ENCODE results near the gene GLIPR1L1. TPM values are rescaled to one million over a fixed set of nuclear protein-coding genes. Genes with fewer than 3 reads are reported as not detected.

Gene GLIPR1L1, protein sequence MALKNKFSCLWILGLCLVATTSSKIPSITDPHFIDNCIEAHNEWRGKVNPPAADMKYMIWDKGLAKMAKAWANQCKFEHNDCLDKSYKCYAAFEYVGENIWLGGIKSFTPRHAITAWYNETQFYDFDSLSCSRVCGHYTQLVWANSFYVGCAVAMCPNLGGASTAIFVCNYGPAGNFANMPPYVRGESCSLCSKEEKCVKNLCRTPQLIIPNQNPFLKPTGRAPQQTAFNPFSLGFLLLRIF
- not detected for total RNA-seq
- not detected for polyA plus RNA-seq

DNA sequence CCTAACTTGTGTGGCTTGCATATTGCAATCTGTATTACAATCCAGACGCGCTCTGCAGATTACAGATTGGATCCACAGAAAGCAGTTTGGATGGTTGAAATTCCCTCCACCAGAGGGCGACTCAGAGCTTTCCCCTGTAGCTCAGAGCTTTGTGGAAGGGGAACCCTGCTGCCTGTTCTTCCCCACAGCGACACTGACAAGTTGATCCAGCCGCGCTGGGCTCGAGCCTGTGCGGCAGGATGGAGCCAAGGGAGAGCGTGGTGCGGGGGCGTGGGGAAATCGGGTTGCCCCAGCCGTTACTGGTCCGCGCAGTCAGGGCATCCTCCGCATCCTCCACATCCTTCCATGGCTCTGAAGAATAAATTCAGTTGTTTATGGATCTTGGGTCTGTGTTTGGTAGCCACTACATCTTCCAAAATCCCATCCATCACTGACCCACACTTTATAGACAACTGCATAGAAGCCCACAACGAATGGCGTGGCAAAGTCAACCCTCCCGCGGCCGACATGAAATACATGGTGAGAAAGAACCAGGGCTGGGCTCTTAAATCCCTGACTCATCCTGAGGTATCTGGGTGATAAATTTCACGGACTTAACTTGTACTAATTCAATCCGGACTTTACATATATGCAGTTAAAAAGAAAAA is at the start of gene GLIPR1L1:
Gene GLIPR1L1, plus strand, starts transcription at position 287 of the 647 bp plus-strand sequence. Its CDS starts 59 bp downstream, at position 346.
- Mint-ChIP-seq H3K36me3 (no peaks in the 10 kb centered on the region), H3K4me1 (peaks cover 11 to 23% (median 23%) of the 10 kb centered on the region in 3 donors), H3K9me3 (peaks cover 0 to 2% (median 0%) of the 10 kb centered on the region in 5 donors), H3K27me3 (peaks cover 12 to 14% of the 10 kb centered on the region in 2 donors), H3K27ac (peak within 1 kb of the TSS in 2 of 8 donors; percentile 20 to 38), H3K4me3 (peak within 1 kb of the TSS; percentile 68 to 83 (median 75))
- peaks cover 4% of the 10 kb centered on the region for H3K27me3 ChIP-seq (ENCODE audit: insufficient read depth, low read length, poor library complexity, severe bottlenecking)
- peak within 1 kb of the TSS; percentile 35 for H3K4me3 ChIP-seq (ENCODE audit: low read length)
- ChIA-PET CTCF (interaction anchor here (0.9 to 2.5 kb wide), 15 partner anchors 9 to 703 kb away, joined by 3 to 9 read pairs (median 4); partner anchors contain the start of genes GLIPR1L2 and KRR1), POLR2A (interaction anchor here (0.6 to 1.0 kb wide), 2 partner anchors 17 to 170 kb away, joined by 3 read pairs; no protein-coding TSS in a partner anchor)
- H3K27ac ChIP-seq (ENCODE audit: low read depth, low read length), result no peak within 1 kb of the TSS
- peak; percentile 69 to 83 (median 70) for DNase-seq
- H3K4me1 ChIP-seq (ENCODE audit: insufficient read depth, low read length), result peaks cover 13% of the 10 kb centered on the region
- no peaks in the 10 kb centered on the region for H3K36me3 ChIP-seq (ENCODE audit: insufficient read depth, low read length)
- no peaks in the 10 kb centered on the region for H3K9me3 ChIP-seq (ENCODE audit: low read length)

DNA sequence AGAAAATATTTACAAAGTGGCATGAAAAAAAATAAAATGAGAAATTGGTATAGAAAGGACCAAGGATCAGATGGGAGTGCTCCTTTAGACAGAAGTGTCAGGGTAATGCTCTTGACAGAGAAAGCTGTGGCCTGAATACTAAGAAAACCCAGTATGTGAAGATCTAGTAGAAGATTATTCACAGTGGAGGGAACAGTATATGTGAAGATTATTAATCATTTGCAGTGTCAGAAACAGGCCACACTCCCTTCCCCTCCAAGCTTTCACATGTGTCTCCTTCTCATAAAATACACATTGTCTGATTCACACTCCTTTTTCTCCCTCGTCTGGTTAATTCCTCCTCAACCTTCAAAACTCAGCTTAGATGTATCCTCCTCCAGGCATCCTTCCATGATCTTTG is 45.6 kb upstream of the GLIPR1L1 start:
- Mint-ChIP-seq H3K4me3 (no peak overlapping the region), H3K27ac (peak overlapping the region in 1 of 8 donors; percentile 1), H3K27me3 (no peaks in the 10 kb centered on the region), H3K36me3 (no peaks in the 10 kb centered on the region), H3K9me3 (no peaks in the 10 kb centered on the region), H3K4me1 (no peaks in the 10 kb centered on the region)
- H3K9me3 ChIP-seq (ENCODE audit: low read length), result no peaks in the 10 kb centered on the region
- POLR2A ChIA-PET, result interaction anchor here (0.5 kb wide), 1 partner anchor 744 kb away, joined by 4 read pairs; no protein-coding TSS in a partner anchor
- H3K27ac ChIP-seq (ENCODE audit: low read depth, low read length), result no peak overlapping the region
- no peaks in the 10 kb centered on the region for H3K4me1 ChIP-seq (ENCODE audit: insufficient read depth, low read length)
- CTCF ChIA-PET, result no interaction called here
- no peak for DNase-seq
- H3K36me3 ChIP-seq (ENCODE audit: insufficient read depth, low read length), result no peaks in the 10 kb centered on the region
- no peak overlapping the region for H3K4me3 ChIP-seq (ENCODE audit: low read length)
- H3K27me3 ChIP-seq (ENCODE audit: insufficient read depth, low read length, poor library complexity, severe bottlenecking), result no peaks in the 10 kb centered on the region

DNA sequence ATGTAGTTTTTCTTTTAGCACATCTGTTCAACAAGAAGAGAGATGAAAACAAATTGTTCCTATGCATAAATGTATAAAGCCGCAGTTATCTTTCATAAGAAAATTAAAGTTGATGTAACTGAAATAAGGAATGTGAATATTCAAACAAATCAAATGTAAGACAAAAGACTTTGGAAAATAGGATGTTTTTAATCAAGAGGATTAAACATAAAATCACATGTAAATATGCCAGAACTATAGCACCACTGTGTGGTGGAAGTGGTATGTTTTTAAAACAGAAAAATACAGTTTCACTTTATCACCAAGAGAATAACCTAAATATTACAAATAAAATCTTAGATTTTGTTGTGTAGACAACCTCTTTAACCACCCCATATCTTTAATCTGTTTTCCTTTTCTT is 44.7 kb upstream of the GLIPR1L1 start:
- CTCF ChIA-PET, result no interaction called here
- H3K9me3 Mint-ChIP-seq, result no peaks in the 10 kb centered on the region

DNA sequence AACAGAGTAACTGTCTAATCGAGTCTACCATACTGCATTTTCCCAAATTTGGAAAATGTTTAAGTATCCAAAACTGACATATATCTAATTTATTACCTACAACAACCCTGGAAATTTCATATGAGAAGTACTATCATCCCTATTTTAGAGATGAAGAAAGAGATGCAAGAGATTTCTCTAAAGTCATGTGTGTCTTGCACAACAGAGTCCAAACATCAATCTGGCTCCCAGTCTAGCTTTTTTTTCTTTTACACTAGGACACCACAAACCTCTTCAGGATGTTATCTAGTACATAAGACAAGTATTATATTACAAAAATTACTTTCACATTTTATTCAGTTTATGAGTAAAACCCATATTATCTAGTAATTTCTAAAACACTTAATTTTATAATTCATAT is 43.5 kb upstream of the GLIPR1L1 start:
- Histone ChIP-seq H3K4me1 (ENCODE audit: insufficient read depth, low read length) (no peaks in the 10 kb centered on the region), H3K4me3 (ENCODE audit: low read length) (no peak overlapping the region), H3K9me3 (ENCODE audit: low read length) (no peaks in the 10 kb centered on the region), H3K27ac (ENCODE audit: low read depth, low read length) (no peak overlapping the region), H3K36me3 (ENCODE audit: insufficient read depth, low read length) (no peaks in the 10 kb centered on the region), H3K27me3 (ENCODE audit: insufficient read depth, low read length, poor library complexity, severe bottlenecking) (no peaks in the 10 kb centered on the region)
- CTCF ChIA-PET, result no interaction called here
- no peaks in the 10 kb centered on the region for H3K36me3 Mint-ChIP-seq
- DNase-seq, result no peak
- POLR2A ChIA-PET, result no interaction called here
- no peak overlapping the region for H3K27ac Mint-ChIP-seq
- no peak overlapping the region for H3K4me3 Mint-ChIP-seq
- H3K27me3 Mint-ChIP-seq, result no peaks in the 10 kb centered on the region
- no peaks in the 10 kb centered on the region for H3K4me1 Mint-ChIP-seq
- H3K9me3 Mint-ChIP-seq, result no peaks in the 10 kb centered on the region

More for the DNA sequence above, 44.7 kb upstream of the GLIPR1L1 start:
- no peaks in the 10 kb centered on the region for H3K4me1 ChIP-seq (ENCODE audit: insufficient read depth, low read length)
- Mint-ChIP-seq H3K4me3 (no peak overlapping the region), H3K27ac (no peak overlapping the region), H3K36me3 (no peaks in the 10 kb centered on the region), H3K27me3 (no peaks in the 10 kb centered on the region), H3K4me1 (no peaks in the 10 kb centered on the region)
- POLR2A ChIA-PET, result no interaction called here
- H3K9me3 ChIP-seq (ENCODE audit: low read length), result no peaks in the 10 kb centered on the region
- H3K4me3 ChIP-seq (ENCODE audit: low read length), result no peak overlapping the region
- DNase-seq, result no peak
- H3K36me3 ChIP-seq (ENCODE audit: insufficient read depth, low read length), result no peaks in the 10 kb centered on the region
- no peak overlapping the region for H3K27ac ChIP-seq (ENCODE audit: low read depth, low read length)
- H3K27me3 ChIP-seq (ENCODE audit: insufficient read depth, low read length, poor library complexity, severe bottlenecking), result no peaks in the 10 kb centered on the region

DNA sequence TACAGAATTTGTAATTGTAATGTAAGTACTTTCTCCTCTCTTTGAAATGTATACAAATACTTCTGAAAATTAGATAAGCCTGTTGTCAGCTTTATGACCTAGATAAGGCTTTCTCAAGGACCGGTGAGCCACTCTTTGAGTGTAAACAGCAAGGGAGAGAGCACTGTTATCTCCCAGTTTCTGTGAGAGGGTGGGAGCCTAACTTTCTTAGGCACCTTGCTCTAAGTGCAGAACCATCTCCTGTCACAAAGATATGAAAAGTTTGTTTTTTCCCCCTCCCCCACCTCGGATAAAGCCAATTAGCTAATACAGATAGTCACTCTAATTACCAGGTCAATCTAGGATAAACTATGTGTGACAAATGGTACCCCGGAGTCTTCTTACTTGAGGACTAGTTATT is 40.1 kb upstream of the GLIPR1L1 start:
- Mint-ChIP-seq H3K36me3 (no peaks in the 10 kb centered on the region), H3K27ac (no peak overlapping the region), H3K4me3 (no peak overlapping the region), H3K9me3 (no peaks in the 10 kb centered on the region), H3K27me3 (peaks cover 0 to 3% of the 10 kb centered on the region in 2 donors), H3K4me1 (no peaks in the 10 kb centered on the region)
- ChIA-PET POLR2A (no interaction called here), CTCF (no interaction called here)
- Histone ChIP-seq H3K4me1 (ENCODE audit: insufficient read depth, low read length) (no peaks in the 10 kb centered on the region), H3K4me3 (ENCODE audit: low read length) (no peak overlapping the region), H3K36me3 (ENCODE audit: insufficient read depth, low read length) (no peaks in the 10 kb centered on the region), H3K9me3 (ENCODE audit: low read length) (no peaks in the 10 kb centered on the region), H3K27ac (ENCODE audit: low read depth, low read length) (no peak overlapping the region), H3K27me3 (ENCODE audit: insufficient read depth, low read length, poor library complexity, severe bottlenecking) (no peaks in the 10 kb centered on the region)
- no peak for DNase-seq

DNA sequence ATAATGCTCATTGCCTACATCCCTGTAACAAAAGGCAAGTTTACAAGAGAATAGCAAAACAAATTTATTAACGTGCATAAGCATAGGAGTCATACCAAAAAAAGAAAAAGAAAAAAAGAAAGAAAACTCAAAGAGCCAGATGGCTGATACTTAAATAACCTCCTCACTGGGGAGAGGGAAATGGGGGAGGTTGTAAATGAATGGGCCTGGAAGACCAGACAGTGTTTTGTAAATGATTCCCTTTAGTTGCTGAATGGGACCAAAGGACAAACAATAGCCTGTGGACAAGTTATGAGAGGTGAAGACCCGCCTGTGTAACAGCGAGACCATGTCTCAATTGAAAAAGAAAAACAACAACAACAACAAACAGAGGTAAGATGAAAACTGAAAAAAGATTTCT is 39.7 kb upstream of the GLIPR1L1 start:
- peaks cover 0 to 3% of the 10 kb centered on the region in 2 donors for H3K27me3 Mint-ChIP-seq
- CTCF ChIA-PET, result no interaction called here
- H3K36me3 Mint-ChIP-seq, result no peaks in the 10 kb centered on the region

DNA sequence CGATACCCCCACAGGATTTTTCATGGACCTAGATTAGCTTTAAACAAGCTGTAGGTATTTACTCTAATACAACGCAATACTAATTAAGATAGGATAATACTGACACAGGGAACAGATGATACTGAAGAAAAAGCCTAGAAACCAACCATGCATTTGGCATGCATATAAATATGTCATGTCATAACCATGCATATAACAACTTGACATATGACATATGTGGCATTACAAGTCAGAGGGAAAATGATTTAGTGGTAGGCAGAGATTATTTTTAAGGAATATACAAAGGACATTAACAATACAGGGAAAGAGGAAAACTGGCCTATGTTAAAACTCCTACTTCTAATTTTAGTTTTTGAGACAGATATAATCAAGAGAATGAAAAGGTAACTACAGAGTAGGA is 32.2 kb upstream of the GLIPR1L1 start:
- no peak overlapping the region for H3K4me3 Mint-ChIP-seq
- peaks cover 0 to 5% (median 0%) of the 10 kb centered on the region in 3 donors for H3K36me3 Mint-ChIP-seq
- Histone ChIP-seq H3K9me3 (ENCODE audit: low read length) (no peaks in the 10 kb centered on the region), H3K4me3 (ENCODE audit: low read length) (no peak overlapping the region), H3K27me3 (ENCODE audit: insufficient read depth, low read length, poor library complexity, severe bottlenecking) (no peaks in the 10 kb centered on the region), H3K36me3 (ENCODE audit: insufficient read depth, low read length) (no peaks in the 10 kb centered on the region), H3K4me1 (ENCODE audit: insufficient read depth, low read length) (no peaks in the 10 kb centered on the region), H3K27ac (ENCODE audit: low read depth, low read length) (no peak overlapping the region)
- CTCF ChIA-PET, result no interaction called here
- DNase-seq, result no peak
- H3K27ac Mint-ChIP-seq, result no peak overlapping the region
- POLR2A ChIA-PET, result no interaction called here
- H3K9me3 Mint-ChIP-seq, result no peaks in the 10 kb centered on the region
- H3K27me3 Mint-ChIP-seq, result peaks cover 0 to 3% of the 10 kb centered on the region in 2 donors
- H3K4me1 Mint-ChIP-seq, result no peaks in the 10 kb centered on the region

More for the DNA sequence above, 39.7 kb upstream of the GLIPR1L1 start:
- DNase-seq, result no peak
- no peaks in the 10 kb centered on the region for H3K4me1 Mint-ChIP-seq
- no peak overlapping the region for H3K4me3 Mint-ChIP-seq
- Histone ChIP-seq H3K4me1 (ENCODE audit: insufficient read depth, low read length) (no peaks in the 10 kb centered on the region), H3K27ac (ENCODE audit: low read depth, low read length) (no peak overlapping the region), H3K36me3 (ENCODE audit: insufficient read depth, low read length) (no peaks in the 10 kb centered on the region), H3K9me3 (ENCODE audit: low read length) (no peaks in the 10 kb centered on the region), H3K4me3 (ENCODE audit: low read length) (no peak overlapping the region), H3K27me3 (ENCODE audit: insufficient read depth, low read length, poor library complexity, severe bottlenecking) (no peaks in the 10 kb centered on the region)
- no peaks in the 10 kb centered on the region for H3K9me3 Mint-ChIP-seq
- H3K27ac Mint-ChIP-seq, result no peak overlapping the region
- POLR2A ChIA-PET, result no interaction called here

DNA sequence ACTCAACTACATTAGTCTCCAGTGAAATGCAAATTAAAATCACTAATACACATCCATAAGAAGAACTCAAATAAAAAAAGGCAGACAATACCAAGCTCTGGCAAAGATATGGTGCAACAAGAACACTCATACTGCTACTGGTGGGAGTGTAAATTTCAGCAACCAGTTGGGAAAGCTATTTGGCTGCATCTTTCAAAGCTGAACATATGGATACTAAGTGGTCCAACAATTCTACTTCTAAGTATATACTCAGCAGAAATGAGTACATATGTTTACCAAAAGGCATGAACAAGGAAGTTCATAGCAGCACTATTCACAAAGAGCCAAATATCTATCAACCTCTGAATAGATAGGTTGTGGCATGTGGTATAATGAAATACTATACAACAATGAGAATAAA is 31.7 kb upstream of the GLIPR1L1 start:
- ChIA-PET CTCF (no interaction called here), POLR2A (no interaction called here)
- DNase-seq, result no peak
- Mint-ChIP-seq H3K4me1 (no peaks in the 10 kb centered on the region), H3K27me3 (no peaks in the 10 kb centered on the region), H3K36me3 (peaks cover 0 to 5% (median 0%) of the 10 kb centered on the region in 3 donors), H3K4me3 (no peak overlapping the region), H3K9me3 (no peaks in the 10 kb centered on the region), H3K27ac (no peak overlapping the region)
- no peaks in the 10 kb centered on the region for H3K27me3 ChIP-seq (ENCODE audit: insufficient read depth, low read length, poor library complexity, severe bottlenecking)
- no peak overlapping the region for H3K4me3 ChIP-seq (ENCODE audit: low read length)
- no peaks in the 10 kb centered on the region for H3K9me3 ChIP-seq (ENCODE audit: low read length)
- H3K27ac ChIP-seq (ENCODE audit: low read depth, low read length), result no peak overlapping the region
- no peaks in the 10 kb centered on the region for H3K36me3 ChIP-seq (ENCODE audit: insufficient read depth, low read length)
- H3K4me1 ChIP-seq (ENCODE audit: insufficient read depth, low read length), result no peaks in the 10 kb centered on the region
